ENCODE results near the gene CACNG1. TPM values are rescaled to one million over a fixed set of nuclear protein-coding genes. Genes with fewer than 3 reads are reported as not detected.

The CACNG1 gene
- total and polyA plus RNA-seq, 4 donors = not detected

DNA sequence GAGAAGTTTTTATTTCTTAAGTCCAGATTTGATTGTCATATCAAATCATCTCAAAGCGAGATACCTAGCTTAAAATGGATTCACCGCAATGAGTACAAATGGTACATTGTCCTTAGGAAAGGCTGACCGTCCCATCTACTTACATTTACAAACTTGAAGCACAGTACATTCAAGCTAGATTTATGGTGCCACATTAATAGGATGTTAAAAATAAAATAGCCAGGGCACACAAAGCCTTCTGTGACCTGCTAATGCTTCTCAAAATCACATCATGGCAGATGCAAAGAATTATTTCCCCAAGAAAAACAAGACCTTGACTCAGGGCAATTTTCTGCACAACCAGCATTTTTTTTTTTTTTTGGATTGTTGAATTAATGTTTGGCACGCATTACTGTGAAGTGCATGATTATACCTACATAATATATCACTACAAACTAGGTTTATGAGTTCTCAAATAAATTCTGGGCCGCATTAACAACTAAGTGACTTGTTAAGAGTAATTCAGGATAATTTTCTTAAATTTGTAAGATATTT lies 25.3 kb downstream of the CACNG1 start:
- TF ChIP-seq FOXA1 (IDR thresholded peaks at IDR 0.05) = no peak
- no peak for TF ChIP-seq JUND (IDR thresholded peaks at IDR 0.05)
- no peak for TF ChIP-seq NR2F2 (IDR thresholded peaks at IDR 0.05)
- TF ChIP-seq SP1 (IDR thresholded peaks at IDR 0.05) = no peak
- no peak for TF ChIP-seq GABPA (IDR thresholded peaks at IDR 0.05 in 1 of 2, conservative IDR thresholded peaks at IDR 0.05 in 1 of 2)
- TF ChIP-seq HNF4G (IDR thresholded peaks at IDR 0.05) = no peak
- no peak for TF ChIP-seq RXRA (IDR thresholded peaks at IDR 0.05)
- TF ChIP-seq TAF1 (conservative IDR thresholded peaks at IDR 0.05) = no peak
- TF ChIP-seq HNF4A (conservative IDR thresholded peaks at IDR 0.05) = no peak
- Histone ChIP-seq H3K27ac (ENCODE audit: low read depth in 1 of 2, low read length in 2 of 2) (no peak overlapping the region), H3K4me1 (ENCODE audit: control insufficient read depth in 4 of 4, insufficient read depth in 4 of 4, low read length in 3 of 4) (peaks cover 6 to 24% (median 15%) of the 10 kb centered on the region in 4 donors), H3K27me3 (ENCODE audit: control insufficient read depth in 4 of 4, insufficient read depth in 4 of 4, low read length in 3 of 4) (no peaks in the 10 kb centered on the region), H3K4me3 (ENCODE audit: low read depth in 1 of 3, low read length in 3 of 3) (no peak overlapping the region), H3K9ac (ENCODE audit: low read depth in 1 of 2, low read length in 2 of 2) (no peak overlapping the region), H3K9me3 (ENCODE audit: control insufficient read depth in 4 of 4, low read length in 3 of 4) (no peaks in the 10 kb centered on the region), H3K36me3 (ENCODE audit: control insufficient read depth in 4 of 4, insufficient read depth in 3 of 4, low read depth in 1 of 4, low read length in 3 of 4) (no peaks in the 10 kb centered on the region)
- DNase-seq (ENCODE audit: low spot score) = no peak
- 98% methylated on average over 5 of the region's 5 CpGs for WGBS

DNA sequence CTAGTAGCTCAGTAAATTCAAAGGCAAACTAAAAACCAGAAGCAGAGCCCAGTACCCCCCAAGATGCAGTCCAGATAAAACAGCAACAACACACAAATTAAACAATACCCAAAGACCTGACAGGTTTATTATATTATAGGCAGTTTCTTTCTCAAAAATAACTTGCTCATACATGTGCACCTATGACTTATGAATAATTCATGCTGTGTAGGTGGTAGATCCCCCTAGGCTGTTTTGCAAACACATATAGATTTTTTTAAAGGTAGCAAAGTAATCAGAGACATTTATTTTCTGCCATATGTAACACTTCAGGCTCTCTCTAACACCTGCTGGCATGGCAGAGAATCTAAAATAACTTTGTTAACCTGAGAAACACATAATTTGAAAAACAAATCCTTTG lies 27.2 kb downstream of the CACNG1 start:
- H3K27ac ChIP-seq (ENCODE audit: low read depth in 1 of 2, low read length in 2 of 2) = no peak overlapping the region
- H3K9ac ChIP-seq (ENCODE audit: low read depth in 1 of 2, low read length in 2 of 2) = no peak overlapping the region
- H3K9me3 ChIP-seq (ENCODE audit: control insufficient read depth in 4 of 4, low read length in 3 of 4) = no peaks in the 10 kb centered on the region
- TF ChIP-seq HNF4A (conservative IDR thresholded peaks at IDR 0.05) (no peak), NR2F2 (IDR thresholded peaks at IDR 0.05) (no peak), RAD21 (IDR thresholded peaks at IDR 0.05) (no peak), JUND (IDR thresholded peaks at IDR 0.05) (no peak), RXRA (IDR thresholded peaks at IDR 0.05) (no peak), EGR1 (IDR thresholded peaks at IDR 0.05; ENCODE audit: low read depth in 2 of 2) (no peak), FOXA2 (IDR thresholded peaks at IDR 0.05) (no peak), TAF1 (conservative IDR thresholded peaks at IDR 0.05) (no peak), GABPA (IDR thresholded peaks at IDR 0.05 in 1 of 2, conservative IDR thresholded peaks at IDR 0.05 in 1 of 2) (no peak), YY1 (IDR thresholded peaks at IDR 0.05) (no peak), HNF4G (IDR thresholded peaks at IDR 0.05) (no peak), SP1 (IDR thresholded peaks at IDR 0.05) (no peak)
- TF ChIP-seq, protein P1, sequence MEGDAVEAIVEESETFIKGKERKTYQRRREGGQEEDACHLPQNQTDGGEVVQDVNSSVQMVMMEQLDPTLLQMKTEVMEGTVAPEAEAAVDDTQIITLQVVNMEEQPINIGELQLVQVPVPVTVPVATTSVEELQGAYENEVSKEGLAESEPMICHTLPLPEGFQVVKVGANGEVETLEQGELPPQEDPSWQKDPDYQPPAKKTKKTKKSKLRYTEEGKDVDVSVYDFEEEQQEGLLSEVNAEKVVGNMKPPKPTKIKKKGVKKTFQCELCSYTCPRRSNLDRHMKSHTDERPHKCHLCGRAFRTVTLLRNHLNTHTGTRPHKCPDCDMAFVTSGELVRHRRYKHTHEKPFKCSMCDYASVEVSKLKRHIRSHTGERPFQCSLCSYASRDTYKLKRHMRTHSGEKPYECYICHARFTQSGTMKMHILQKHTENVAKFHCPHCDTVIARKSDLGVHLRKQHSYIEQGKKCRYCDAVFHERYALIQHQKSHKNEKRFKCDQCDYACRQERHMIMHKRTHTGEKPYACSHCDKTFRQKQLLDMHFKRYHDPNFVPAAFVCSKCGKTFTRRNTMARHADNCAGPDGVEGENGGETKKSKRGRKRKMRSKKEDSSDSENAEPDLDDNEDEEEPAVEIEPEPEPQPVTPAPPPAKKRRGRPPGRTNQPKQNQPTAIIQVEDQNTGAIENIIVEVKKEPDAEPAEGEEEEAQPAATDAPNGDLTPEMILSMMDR (IDR thresholded peaks at IDR 0.05; ENCODE audit: low read depth, low read length, missing input control) = no peak
- TF ChIP-seq, protein P2, sequence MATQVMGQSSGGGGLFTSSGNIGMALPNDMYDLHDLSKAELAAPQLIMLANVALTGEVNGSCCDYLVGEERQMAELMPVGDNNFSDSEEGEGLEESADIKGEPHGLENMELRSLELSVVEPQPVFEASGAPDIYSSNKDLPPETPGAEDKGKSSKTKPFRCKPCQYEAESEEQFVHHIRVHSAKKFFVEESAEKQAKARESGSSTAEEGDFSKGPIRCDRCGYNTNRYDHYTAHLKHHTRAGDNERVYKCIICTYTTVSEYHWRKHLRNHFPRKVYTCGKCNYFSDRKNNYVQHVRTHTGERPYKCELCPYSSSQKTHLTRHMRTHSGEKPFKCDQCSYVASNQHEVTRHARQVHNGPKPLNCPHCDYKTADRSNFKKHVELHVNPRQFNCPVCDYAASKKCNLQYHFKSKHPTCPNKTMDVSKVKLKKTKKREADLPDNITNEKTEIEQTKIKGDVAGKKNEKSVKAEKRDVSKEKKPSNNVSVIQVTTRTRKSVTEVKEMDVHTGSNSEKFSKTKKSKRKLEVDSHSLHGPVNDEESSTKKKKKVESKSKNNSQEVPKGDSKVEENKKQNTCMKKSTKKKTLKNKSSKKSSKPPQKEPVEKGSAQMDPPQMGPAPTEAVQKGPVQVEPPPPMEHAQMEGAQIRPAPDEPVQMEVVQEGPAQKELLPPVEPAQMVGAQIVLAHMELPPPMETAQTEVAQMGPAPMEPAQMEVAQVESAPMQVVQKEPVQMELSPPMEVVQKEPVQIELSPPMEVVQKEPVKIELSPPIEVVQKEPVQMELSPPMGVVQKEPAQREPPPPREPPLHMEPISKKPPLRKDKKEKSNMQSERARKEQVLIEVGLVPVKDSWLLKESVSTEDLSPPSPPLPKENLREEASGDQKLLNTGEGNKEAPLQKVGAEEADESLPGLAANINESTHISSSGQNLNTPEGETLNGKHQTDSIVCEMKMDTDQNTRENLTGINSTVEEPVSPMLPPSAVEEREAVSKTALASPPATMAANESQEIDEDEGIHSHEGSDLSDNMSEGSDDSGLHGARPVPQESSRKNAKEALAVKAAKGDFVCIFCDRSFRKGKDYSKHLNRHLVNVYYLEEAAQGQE (IDR thresholded peaks at IDR 0.05) = no peak
- TF ChIP-seq, protein P3, sequence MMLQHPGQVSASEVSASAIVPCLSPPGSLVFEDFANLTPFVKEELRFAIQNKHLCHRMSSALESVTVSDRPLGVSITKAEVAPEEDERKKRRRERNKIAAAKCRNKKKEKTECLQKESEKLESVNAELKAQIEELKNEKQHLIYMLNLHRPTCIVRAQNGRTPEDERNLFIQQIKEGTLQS (IDR thresholded peaks at IDR 0.05) = no peak
- TF ChIP-seq, protein P4, sequence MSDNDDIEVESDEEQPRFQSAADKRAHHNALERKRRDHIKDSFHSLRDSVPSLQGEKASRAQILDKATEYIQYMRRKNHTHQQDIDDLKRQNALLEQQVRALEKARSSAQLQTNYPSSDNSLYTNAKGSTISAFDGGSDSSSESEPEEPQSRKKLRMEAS (IDR thresholded peaks at IDR 0.05) = no peak
- TF ChIP-seq, protein P5, sequence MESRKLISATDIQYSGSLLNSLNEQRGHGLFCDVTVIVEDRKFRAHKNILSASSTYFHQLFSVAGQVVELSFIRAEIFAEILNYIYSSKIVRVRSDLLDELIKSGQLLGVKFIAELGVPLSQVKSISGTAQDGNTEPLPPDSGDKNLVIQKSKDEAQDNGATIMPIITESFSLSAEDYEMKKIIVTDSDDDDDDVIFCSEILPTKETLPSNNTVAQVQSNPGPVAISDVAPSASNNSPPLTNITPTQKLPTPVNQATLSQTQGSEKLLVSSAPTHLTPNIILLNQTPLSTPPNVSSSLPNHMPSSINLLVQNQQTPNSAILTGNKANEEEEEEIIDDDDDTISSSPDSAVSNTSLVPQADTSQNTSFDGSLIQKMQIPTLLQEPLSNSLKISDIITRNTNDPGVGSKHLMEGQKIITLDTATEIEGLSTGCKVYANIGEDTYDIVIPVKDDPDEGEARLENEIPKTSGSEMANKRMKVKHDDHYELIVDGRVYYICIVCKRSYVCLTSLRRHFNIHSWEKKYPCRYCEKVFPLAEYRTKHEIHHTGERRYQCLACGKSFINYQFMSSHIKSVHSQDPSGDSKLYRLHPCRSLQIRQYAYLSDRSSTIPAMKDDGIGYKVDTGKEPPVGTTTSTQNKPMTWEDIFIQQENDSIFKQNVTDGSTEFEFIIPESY (IDR thresholded peaks at IDR 0.05) = no peak
- H3K36me3 ChIP-seq (ENCODE audit: control insufficient read depth in 4 of 4, insufficient read depth in 3 of 4, low read depth in 1 of 4, low read length in 3 of 4) = no peaks in the 10 kb centered on the region
- peaks cover 8 to 36% (median 23%) of the 10 kb centered on the region in 4 donors for H3K4me1 ChIP-seq (ENCODE audit: control insufficient read depth in 4 of 4, insufficient read depth in 4 of 4, low read length in 3 of 4)
- no peaks in the 10 kb centered on the region for H3K27me3 ChIP-seq (ENCODE audit: control insufficient read depth in 4 of 4, insufficient read depth in 4 of 4, low read length in 3 of 4)
- no peak for DNase-seq (ENCODE audit: low spot score)
- no peak overlapping the region for H3K4me3 ChIP-seq (ENCODE audit: low read depth in 1 of 3, low read length in 3 of 3)

All from liver (tissue), 9 donors.